ENCODE results near the gene WDSUB1.

The WDSUB1 gene

GRCh38 chr2:159224061-159224813 lies 62.3 kb downstream of the WDSUB1 start:
- DNase-seq, result no peak

GRCh38 chr2:159219394-159219998 lies 67.0 kb downstream of the WDSUB1 start:
- DNase-seq, result no peak

- DNase-seq, result no peak
Measured at GRCh38 chr2:159218389-159218788, 68.1 kb downstream of the WDSUB1 start.

- DNase-seq, result no peak
Measured at GRCh38 chr2:159217676-159218075, 68.8 kb downstream of the WDSUB1 start.

- DNase-seq, result no peak
Measured at GRCh38 chr2:159215116-159215515, 71.4 kb downstream of the WDSUB1 start.

GRCh38 chr2:159214325-159214865 lies 72.1 kb downstream of the WDSUB1 start:
- DNase-seq, result no peak

GRCh38 chr2:159213296-159213695 lies 73.2 kb downstream of the WDSUB1 start:
- no peak for DNase-seq

GRCh38 chr2:159211447-159212396 lies 74.8 kb downstream of the WDSUB1 start:
- no peak for DNase-seq

GRCh38 chr2:159209341-159210306 lies 76.9 kb downstream of the WDSUB1 start:
- DNase-seq, result no peak

GRCh38 chr2:159208438-159208837 lies 78.1 kb downstream of the WDSUB1 start:
- DNase-seq, result no peak

GRCh38 chr2:159206736-159207380 lies 79.6 kb downstream of the WDSUB1 start:
- DNase-seq, result no peak

- no peak for DNase-seq
Measured at GRCh38 chr2:159204381-159205144, 81.9 kb downstream of the WDSUB1 start.

GRCh38 chr2:159202568-159203071 lies 83.9 kb downstream of the WDSUB1 start:
- DNase-seq, result peak; percentile 13 to 77

- DNase-seq, result no peak
Measured at GRCh38 chr2:159201360-159202063, 85.0 kb downstream of the WDSUB1 start.

- no peak for DNase-seq
Measured at GRCh38 chr2:159200498-159200897, 86.0 kb downstream of the WDSUB1 start.

- no peak for DNase-seq
Measured at GRCh38 chr2:159199761-159200465, 86.6 kb downstream of the WDSUB1 start.

- DNase-seq, result no peak
Measured at GRCh38 chr2:159199236-159199635, 87.3 kb downstream of the WDSUB1 start.

GRCh38 chr2:159196393-159196925 lies 90.0 kb downstream of the WDSUB1 start:
- DNase-seq, result no peak

- no peak for DNase-seq
Measured at GRCh38 chr2:159195697-159196096, 90.8 kb downstream of the WDSUB1 start.

All from NCI-H446 (cell line).